Upper lobe of left lung (tissue), 4 donors: ENCODE data around the gene TCP11.

Experiments used
- EP300 ChIP-seq, 4 donors: sonication (generic); formaldehyde crosslinking; IDR thresholded peaks; one replicate each; pipeline ENCODE4 v1.5.1; 2017; ENCODE audit warnings: antibody characterized with exemption in 4 of 4, control low read depth in 2 of 4
- POLR2A ChIP-seq, 4 donors: fragments of 450-650 bp; IDR thresholded peaks; one replicate each; pipeline ENCODE4 v1.5.1; 2016 to 2017; ENCODE audit warnings: antibody characterized with exemption in 4 of 4, mild to moderate bottlenecking in 2 of 4
- TF ChIP-seq, protein P1 (sequence below), 6 experiments: fragments of 450-650 bp in 4 of 6; fragments of 200-600 bp in 2 of 6; sonication (generic) in 2 of 6; IDR thresholded peaks; one replicate each; pipeline ENCODE4 v1.5.1; 2016 to 2019; ENCODE audit warnings: antibody characterized with exemption in 6 of 6

GRCh38 chr6:35183281-35183680 lies 42.1 kb upstream of the TCP11 start:
- TF ChIP-seq, protein P1, sequence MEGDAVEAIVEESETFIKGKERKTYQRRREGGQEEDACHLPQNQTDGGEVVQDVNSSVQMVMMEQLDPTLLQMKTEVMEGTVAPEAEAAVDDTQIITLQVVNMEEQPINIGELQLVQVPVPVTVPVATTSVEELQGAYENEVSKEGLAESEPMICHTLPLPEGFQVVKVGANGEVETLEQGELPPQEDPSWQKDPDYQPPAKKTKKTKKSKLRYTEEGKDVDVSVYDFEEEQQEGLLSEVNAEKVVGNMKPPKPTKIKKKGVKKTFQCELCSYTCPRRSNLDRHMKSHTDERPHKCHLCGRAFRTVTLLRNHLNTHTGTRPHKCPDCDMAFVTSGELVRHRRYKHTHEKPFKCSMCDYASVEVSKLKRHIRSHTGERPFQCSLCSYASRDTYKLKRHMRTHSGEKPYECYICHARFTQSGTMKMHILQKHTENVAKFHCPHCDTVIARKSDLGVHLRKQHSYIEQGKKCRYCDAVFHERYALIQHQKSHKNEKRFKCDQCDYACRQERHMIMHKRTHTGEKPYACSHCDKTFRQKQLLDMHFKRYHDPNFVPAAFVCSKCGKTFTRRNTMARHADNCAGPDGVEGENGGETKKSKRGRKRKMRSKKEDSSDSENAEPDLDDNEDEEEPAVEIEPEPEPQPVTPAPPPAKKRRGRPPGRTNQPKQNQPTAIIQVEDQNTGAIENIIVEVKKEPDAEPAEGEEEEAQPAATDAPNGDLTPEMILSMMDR (IDR thresholded peaks at IDR 0.05): no peak
- TF ChIP-seq EP300 (IDR thresholded peaks at IDR 0.05) (no peak), POLR2A (IDR thresholded peaks at IDR 0.05) (no peak)
